Transverse colon (tissue), 4 donors: ENCODE measurements around the gene PAQR4. TPM values are rescaled to one million over a fixed set of nuclear protein-coding genes. Genes with fewer than 3 reads are reported as not detected.
A peak's percentile ranks its signal among the peaks of the same experiment; 100 is the strongest.

Experiments used
- DNase-seq: peaks from one replicate; pipeline ENCODE4 v3.0.0-alpha.2; 2019
- H3K27ac ChIP-seq, 4 donors: fragments of 200-600 bp; sonication (generic); 2 replicates each; pipeline ENCODE4 v1.5.1; 2016 to 2018; ENCODE audit warnings: inconsistent platforms in 4 of 4
- H3K27me3 ChIP-seq: fragments of 200-600 bp; sonication (generic); 2 replicates; pipeline ENCODE4 v1.5.1; 2017; ENCODE audit warnings: inconsistent platforms
- H3K36me3 ChIP-seq, 4 donors: fragments of 200-600 bp; sonication (generic); 2 replicates each; pipeline ENCODE4 v1.5.1; 2017 to 2019; ENCODE audit warnings: inconsistent platforms in 4 of 4
- H3K4me1 ChIP-seq, 4 donors: fragments of 200-600 bp; sonication (generic); 2 replicates each; pipeline ENCODE4 v1.5.1; 2017 to 2020; ENCODE audit warnings: inconsistent platforms in 4 of 4
- H3K4me3 ChIP-seq, 4 donors: fragments of 200-600 bp; sonication (generic); 1 replicate in 1 of 4; 2 replicates in 3 of 4; pipeline versions ENCODE4 v1.5.1 to v1.6.1; 2017 to 2019; ENCODE audit warnings: inconsistent platforms in 4 of 4
- H3K9me3 ChIP-seq, 2 donors: fragments of 200-600 bp; sonication (generic); 2 replicates each; pipeline ENCODE4 v1.5.1; 2017 to 2019; ENCODE audit warnings: inconsistent platforms in 2 of 2
- EP300 ChIP-seq: sonication (generic); formaldehyde crosslinking; IDR thresholded peaks from one replicate; pipeline ENCODE4 v1.6.1; 2017; ENCODE audit warnings: antibody characterized with exemption, low read depth
- POLR2A ChIP-seq: fragments of 450-650 bp; IDR thresholded peaks from one replicate; pipeline ENCODE4 v1.6.1; 2016; ENCODE audit warnings: antibody characterized with exemption, mild to moderate bottlenecking, moderate library complexity
- POLR2AphosphoS5 ChIP-seq, 3 donors: sonication (generic); formaldehyde crosslinking; IDR thresholded peaks; one replicate each; pipeline ENCODE4 v1.6.1; 2016; ENCODE audit warnings: antibody characterized with exemption in 3 of 3
- WGBS, 2 donors: methylation state at CpG; one replicate each; pipeline ENCODE4 v1.1.5; 2018; ENCODE audit warnings: low coverage in 1 of 2; 5-methylcytosine and 5-hydroxymethylcytosine counted together
- in situ Hi-C, 4 donors: fragments of 200-750 bp; cut with MboI; loops; one replicate each; pipeline versions ENCODE4 v1.15.0 to v1.15.1; 2017; ENCODE audit warnings: low sequenced_read_pairs in 3 of 4, low pct_ligation_motif_present in 1 of 4, low pct_unique_long_range_greater_than_20kb in 1 of 4
- intact Hi-C: fragments of 100-400 bp; cut with DNase I; formaldehyde crosslinking; loops from one replicate; pipeline ENCODE4 v1.15.1; 2023; ENCODE audit warnings: low total_unique reads
- total RNA-seq, 4 donors: library from RNA; depleted of rRNA; stranded (reverse); fragments of >200 nt; gene quantifications; one replicate each; pipeline ENCODE4 v1.1.0, GENCODE V29; 2016
- TF ChIP-seq, protein P1 (sequence below), 5 experiments: fragments of 200-600 bp in 3 of 5; fragments of 450-650 bp in 2 of 5; sonication (generic) in 3 of 5; IDR thresholded peaks; 1 replicate in 2 of 5; 2 replicates in 3 of 5; pipeline ENCODE4 v1.5.1; 2016 to 2017; ENCODE audit warnings: antibody characterized with exemption in 5 of 5, inconsistent platforms in 3 of 5, mild to moderate bottlenecking in 2 of 5, moderate library complexity in 1 of 5

PAQR4 gene
- total RNA-seq, 4 donors from 2014 or later: 3.0 to 5.9 (median 4.4) TPM; not detected in 1

DNA sequence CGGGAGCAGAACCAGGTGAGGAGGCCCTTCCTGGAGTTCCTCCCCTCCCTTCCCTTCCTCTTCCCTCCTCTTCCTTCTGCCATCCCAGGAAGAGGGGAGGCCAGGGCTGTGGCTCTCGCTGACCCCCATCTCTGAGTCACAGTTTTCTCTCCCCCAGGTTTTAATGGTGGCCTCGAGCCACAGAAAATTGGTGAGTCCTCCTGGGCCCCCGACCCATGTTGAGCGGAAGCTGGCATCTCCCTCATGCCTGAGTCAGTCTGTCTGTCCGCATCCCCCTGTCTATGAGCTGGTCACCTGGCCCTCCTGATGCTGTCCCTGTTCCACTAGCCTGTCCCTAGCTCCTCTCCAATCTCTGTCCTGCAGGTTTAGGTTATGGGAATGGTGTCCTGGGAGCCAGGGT, 30.8 kb downstream of the PAQR4 start:
- DNase-seq: no peak
- no peak for TF ChIP-seq EP300
- no peak for TF ChIP-seq POLR2AphosphoS5 (IDR thresholded peaks at IDR 0.05)
- TF ChIP-seq, protein P1, sequence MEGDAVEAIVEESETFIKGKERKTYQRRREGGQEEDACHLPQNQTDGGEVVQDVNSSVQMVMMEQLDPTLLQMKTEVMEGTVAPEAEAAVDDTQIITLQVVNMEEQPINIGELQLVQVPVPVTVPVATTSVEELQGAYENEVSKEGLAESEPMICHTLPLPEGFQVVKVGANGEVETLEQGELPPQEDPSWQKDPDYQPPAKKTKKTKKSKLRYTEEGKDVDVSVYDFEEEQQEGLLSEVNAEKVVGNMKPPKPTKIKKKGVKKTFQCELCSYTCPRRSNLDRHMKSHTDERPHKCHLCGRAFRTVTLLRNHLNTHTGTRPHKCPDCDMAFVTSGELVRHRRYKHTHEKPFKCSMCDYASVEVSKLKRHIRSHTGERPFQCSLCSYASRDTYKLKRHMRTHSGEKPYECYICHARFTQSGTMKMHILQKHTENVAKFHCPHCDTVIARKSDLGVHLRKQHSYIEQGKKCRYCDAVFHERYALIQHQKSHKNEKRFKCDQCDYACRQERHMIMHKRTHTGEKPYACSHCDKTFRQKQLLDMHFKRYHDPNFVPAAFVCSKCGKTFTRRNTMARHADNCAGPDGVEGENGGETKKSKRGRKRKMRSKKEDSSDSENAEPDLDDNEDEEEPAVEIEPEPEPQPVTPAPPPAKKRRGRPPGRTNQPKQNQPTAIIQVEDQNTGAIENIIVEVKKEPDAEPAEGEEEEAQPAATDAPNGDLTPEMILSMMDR (IDR thresholded peaks at IDR 0.05): no peak
- no peak for TF ChIP-seq POLR2A
- intact Hi-C loops: no loop called here
- Histone ChIP-seq H3K4me1 (peaks cover 0 to 7% (median 3%) of the 10 kb centered on the region in 4 donors), H3K9me3 (no peaks in the 10 kb centered on the region), H3K27ac (no peak overlapping the region), H3K27me3 (peaks cover 6% of the 10 kb centered on the region), H3K4me3 (no peak overlapping the region), H3K36me3 (no peaks in the 10 kb centered on the region)
- in situ Hi-C loops: no loop called here
- 87% methylated on average over 6 of the region's 6 CpGs; no CpG with 5 or more reads in 1 of the 2 donors for WGBS, 2 donors

DNA sequence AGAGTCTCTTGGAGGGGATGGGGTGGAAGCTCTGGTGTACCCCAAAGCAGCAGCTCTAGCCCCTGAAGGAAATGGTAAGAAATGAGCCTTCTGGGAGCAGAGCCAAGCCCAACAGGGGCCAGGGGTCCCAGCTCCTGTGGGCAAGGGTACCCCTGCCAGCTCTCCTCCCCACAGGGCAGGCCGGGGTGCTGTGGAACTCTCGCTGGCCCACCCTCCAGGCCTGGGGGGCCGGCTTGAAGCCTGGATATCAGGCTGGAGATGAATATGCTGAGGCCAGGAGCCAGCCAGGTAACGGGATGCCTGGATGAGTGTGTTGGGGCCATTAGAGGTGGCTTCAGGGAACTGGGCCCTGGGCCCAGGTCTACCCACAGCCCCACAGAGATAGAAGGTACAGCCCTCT, 31.4 kb downstream of the PAQR4 start:
- intact Hi-C loops (no loop called here), in situ Hi-C loops (no loop called here)
- 83% methylated on average over 4 of the region's 4 CpGs; no CpG with 5 or more reads in 1 of the 2 donors for WGBS, 2 donors
- TF ChIP-seq, protein P1 (IDR thresholded peaks at IDR 0.05): no peak
- TF ChIP-seq POLR2AphosphoS5 (IDR thresholded peaks at IDR 0.05) (no peak), EP300 (no peak), POLR2A (no peak)
- Histone ChIP-seq H3K27me3 (peaks cover 9% of the 10 kb centered on the region), H3K4me3 (no peak overlapping the region), H3K9me3 (no peaks in the 10 kb centered on the region), H3K27ac (no peak overlapping the region), H3K36me3 (no peaks in the 10 kb centered on the region), H3K4me1 (peaks cover 0 to 8% (median 4%) of the 10 kb centered on the region in 4 donors)
- DNase-seq: no peak

DNA sequence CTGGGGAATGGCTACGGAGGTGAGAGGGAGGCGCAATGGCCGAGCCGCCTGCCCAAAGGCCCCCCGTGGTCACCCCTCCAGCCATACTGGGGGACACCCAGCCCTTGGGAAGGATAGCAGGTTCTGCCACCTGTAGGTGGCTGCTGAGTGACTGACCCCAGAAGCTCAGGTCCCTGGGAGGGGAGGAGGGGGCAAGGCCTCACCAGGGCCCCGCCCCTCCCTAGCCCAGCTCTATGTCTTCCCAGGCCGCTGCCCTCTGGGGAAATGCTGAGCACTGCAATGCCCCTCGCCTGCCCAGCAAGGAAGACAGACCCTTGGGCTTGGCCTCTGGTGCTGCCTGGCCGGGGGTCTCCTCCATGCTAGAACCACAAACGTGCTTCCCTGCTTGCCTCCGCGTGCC, 32.2 kb downstream of the PAQR4 start:
- intact Hi-C loops: no loop called here
- WGBS, 2 donors: 76% methylated on average over 11 of the region's 12 CpGs; no CpG with 5 or more reads in 1 of the 2 donors

DNA sequence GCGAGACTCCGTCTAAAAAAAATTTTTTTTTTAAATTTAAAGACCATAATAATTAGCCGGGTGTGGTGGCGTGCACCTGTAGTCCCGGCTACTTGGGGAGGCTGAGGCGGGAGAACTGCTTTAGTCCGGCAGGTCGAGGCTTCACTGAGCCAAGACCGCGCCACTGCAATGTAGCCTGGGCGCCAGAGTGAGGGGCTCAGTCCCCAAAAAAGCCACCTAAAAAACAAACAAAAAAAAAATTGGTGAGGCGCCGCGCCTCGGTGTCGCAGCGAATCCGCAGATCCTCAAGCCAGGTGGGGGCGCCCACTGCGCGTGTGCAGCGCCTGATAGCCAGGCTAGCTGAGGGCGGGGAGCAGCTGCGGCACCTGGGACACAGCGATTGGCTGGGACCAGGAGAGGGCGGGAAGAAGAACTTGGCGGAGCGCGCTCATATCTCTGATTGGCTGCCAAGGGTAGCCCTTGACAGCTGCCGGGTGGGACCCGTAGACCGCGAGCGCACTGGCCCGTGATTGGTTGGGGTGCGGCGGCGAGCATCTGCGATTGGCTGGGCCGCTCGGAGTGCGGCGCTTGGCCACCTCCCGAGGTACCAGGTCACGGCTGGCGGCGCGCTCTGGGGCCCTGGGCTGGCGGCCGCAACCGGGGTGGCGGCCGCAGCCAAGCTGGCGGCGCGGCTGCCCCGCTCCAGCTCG, 34.6 kb downstream of the PAQR4 start:
- H3K27me3 ChIP-seq: peaks cover 32% of the 10 kb centered on the region
- peak overlapping the region in 2 of 4 donors; percentile 41 to 49 for H3K27ac ChIP-seq
- peak overlapping the region in 2 of 4 donors; percentile 33 to 37 for H3K4me3 ChIP-seq
- no peaks in the 10 kb centered on the region for H3K9me3 ChIP-seq
- DNase-seq: peak; percentile 98
- H3K4me1 ChIP-seq: peaks cover 14 to 40% (median 32%) of the 10 kb centered on the region in 4 donors
- no peaks in the 10 kb centered on the region for H3K36me3 ChIP-seq
- intact Hi-C loops (no loop called here), in situ Hi-C loops (no loop called here)
- 0 to 6% methylated on average over 1 to 52 of the region's 58 CpGs for WGBS, 2 donors
- TF ChIP-seq POLR2AphosphoS5 (IDR thresholded peaks at IDR 0.05): peak in 2 of 3 donors; percentile 61 to 68
- TF ChIP-seq EP300: no peak
- TF ChIP-seq POLR2A: peak; percentile 50
- TF ChIP-seq, protein P1 (IDR thresholded peaks at IDR 0.05): peak; percentile 38 to 65 (median 46)

More for the DNA sequence above, 32.2 kb downstream of the PAQR4 start:
- Histone ChIP-seq H3K9me3 (no peaks in the 10 kb centered on the region), H3K4me3 (no peak overlapping the region), H3K27ac (no peak overlapping the region), H3K27me3 (peaks cover 15% of the 10 kb centered on the region), H3K4me1 (peaks cover 6 to 16% (median 11%) of the 10 kb centered on the region in 4 donors), H3K36me3 (no peaks in the 10 kb centered on the region)
- TF ChIP-seq, protein P1 (IDR thresholded peaks at IDR 0.05): no peak
- TF ChIP-seq POLR2AphosphoS5 (IDR thresholded peaks at IDR 0.05) (no peak), EP300 (no peak), POLR2A (no peak)
- in situ Hi-C loops: no loop called here
- no peak for DNase-seq
